Trophoblast cell (in vitro differentiated cells and primary cell): ENCODE results near the gene PPP6R2.

Experiments
- DNase-seq, 2 donors: peaks; one replicate each; pipeline ENCODE4 v3.0.0-alpha.2; 2016
- H2AFZ ChIP-seq: 2 replicates; pipeline ENCODE4 v1.6.1; 2013; ENCODE audit warnings: low read length, moderate library complexity, mild to moderate bottlenecking; ENCODE audit not compliant: insufficient read depth, poor library complexity
- H2AK5ac ChIP-seq: 2 replicates; pipeline ENCODE4 v1.6.1; 2013; ENCODE audit warnings: mild to moderate bottlenecking, low read length
- H2BK120ac ChIP-seq: 2 replicates; pipeline ENCODE4 v1.6.1; 2013; ENCODE audit warnings: low read length, mild to moderate bottlenecking, moderate library complexity; ENCODE audit not compliant: insufficient read depth, poor library complexity
- H2BK12ac ChIP-seq: 2 replicates; pipeline ENCODE4 v1.6.1; 2013; ENCODE audit warnings: mild to moderate bottlenecking, low read length, moderate library complexity
- H2BK5ac ChIP-seq: 2 replicates; pipeline ENCODE4 v1.6.1; 2013; ENCODE audit warnings: low read length, low read depth, moderate library complexity, mild to moderate bottlenecking; ENCODE audit not compliant: poor library complexity
- H3K14ac ChIP-seq: 2 replicates; pipeline ENCODE4 v1.6.1; 2013; ENCODE audit warnings: mild to moderate bottlenecking, low read length
- H3K18ac ChIP-seq: 2 replicates; pipeline ENCODE4 v1.6.1; 2013; ENCODE audit warnings: mild to moderate bottlenecking, low read length
- H3K23ac ChIP-seq: 2 replicates; pipeline ENCODE4 v1.6.1; 2013; ENCODE audit warnings: low read length
- H3K27ac ChIP-seq: 2 replicates; pipeline ENCODE4 v1.5.1; 2013; ENCODE audit warnings: low read depth, mild to moderate bottlenecking, inconsistent platforms, low read length, moderate library complexity
- H3K27me3 ChIP-seq: 2 replicates; pipeline ENCODE4 v1.6.1; 2013; ENCODE audit warnings: inconsistent platforms, mild to moderate bottlenecking, low read length, moderate library complexity; ENCODE audit not compliant: insufficient read depth
- H3K36me3 ChIP-seq, 2 experiments: 1 replicate in 1 of 2; 2 replicates in 1 of 2; pipeline ENCODE4 v1.6.1; 2013; ENCODE audit warnings: low read length in 2 of 2, mild to moderate bottlenecking in 2 of 2, moderate library complexity in 1 of 2; ENCODE audit not compliant: insufficient read depth in 2 of 2, control insufficient read depth in 1 of 2
- H3K4ac ChIP-seq: 2 replicates; pipeline ENCODE4 v1.6.1; 2013; ENCODE audit warnings: low read depth, mild to moderate bottlenecking, low read length, moderate library complexity
- H3K4me1 ChIP-seq, 2 experiments: 1 replicate in 1 of 2; 2 replicates in 1 of 2; pipeline ENCODE4 v1.6.1; 2013; ENCODE audit warnings: low read length in 2 of 2, mild to moderate bottlenecking in 2 of 2, moderate library complexity in 1 of 2; ENCODE audit not compliant: insufficient read depth in 2 of 2, control insufficient read depth in 1 of 2
- H3K4me2 ChIP-seq: 2 replicates; pipeline ENCODE4 v1.6.1; 2013; ENCODE audit warnings: inconsistent platforms, mild to moderate bottlenecking, low read length, moderate library complexity
- H3K4me3 ChIP-seq: 2 replicates; pipeline ENCODE4 v1.5.1; 2013; ENCODE audit warnings: mild to moderate bottlenecking, low read depth, low read length, inconsistent platforms
- H3K79me1 ChIP-seq: one replicate; pipeline ENCODE4 v1.6.1; 2013; ENCODE audit warnings: low read length
- H3K79me2 ChIP-seq: 2 replicates; pipeline ENCODE4 v1.6.1; 2013; ENCODE audit warnings: low read length, mild to moderate bottlenecking; ENCODE audit not compliant: control insufficient read depth, insufficient read depth, poor library complexity
- H3K9ac ChIP-seq: 2 replicates; pipeline ENCODE4 v1.6.1; 2013; ENCODE audit warnings: mild to moderate bottlenecking, low read length
- H3K9me3 ChIP-seq: 2 replicates; pipeline ENCODE4 v1.6.1; 2013; ENCODE audit warnings: low read depth, mild to moderate bottlenecking, control low read depth, inconsistent platforms, low read length; ENCODE audit not compliant: insufficient read depth
- H4K12ac ChIP-seq: 2 replicates; pipeline ENCODE4 v1.6.1; 2013; ENCODE audit warnings: low read depth, mild to moderate bottlenecking, low read length, moderate library complexity
- H4K8ac ChIP-seq: 2 replicates; pipeline ENCODE4 v1.6.1; 2013; ENCODE audit warnings: low read depth, mild to moderate bottlenecking, low read length, moderate library complexity
- H4K91ac ChIP-seq: one replicate; pipeline ENCODE4 v1.6.1; 2013; ENCODE audit warnings: low read depth, mild to moderate bottlenecking, low read length, moderate library complexity
- WGBS: extraction: QIAGEN DNeasy Blood & Tissue Kit; methylation state at CpG from one replicate; pipeline ENCODE4 v1.1.7; 2013; ENCODE audit warnings: missing lambda C conversion rate; ENCODE audit not compliant: insufficient read length, insufficient coverage; ENCODE audit errors: extremely low coverage; 5-methylcytosine and 5-hydroxymethylcytosine counted together

PPP6R2 gene

DNA sequence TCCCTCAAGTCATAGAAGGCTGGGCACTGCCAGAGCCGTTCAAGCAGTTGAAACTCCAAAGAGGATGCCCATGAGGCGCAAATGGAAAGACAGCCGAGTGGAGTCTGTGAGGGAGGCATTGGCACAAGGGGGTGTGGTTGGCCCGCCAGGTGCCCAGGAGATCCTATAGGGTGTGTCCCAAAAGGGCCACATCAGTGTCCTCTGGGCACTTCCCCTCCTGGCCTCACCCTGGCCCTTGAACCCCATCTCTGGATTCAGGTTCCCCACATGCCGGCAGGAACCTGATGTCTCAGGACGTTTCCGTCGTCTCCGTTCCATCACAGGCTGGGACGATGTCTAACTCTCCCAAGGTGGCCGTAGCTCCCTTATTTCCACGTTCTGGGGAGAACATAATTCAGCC is 77.5 kb downstream of the PPP6R2 start:
- no peaks in the 10 kb centered on the region for H3K27me3 ChIP-seq
- no peak overlapping the region for H2AK5ac ChIP-seq
- WGBS: no CpG with 5 or more reads among the region's 12 CpGs
- H3K36me3 ChIP-seq: peaks cover 67 to 78% of the 10 kb centered on the region in 2 experiments
- H2BK5ac ChIP-seq: no peak overlapping the region
- H3K18ac ChIP-seq: no peak overlapping the region
- no peaks in the 10 kb centered on the region for H3K4me1 ChIP-seq
- no peak overlapping the region for H4K91ac ChIP-seq
- H3K27ac ChIP-seq: no peak overlapping the region
- H3K79me2 ChIP-seq: no peaks in the 10 kb centered on the region
- no peak overlapping the region for H3K4me2 ChIP-seq
- H2BK120ac ChIP-seq: no peak overlapping the region
- H2BK12ac ChIP-seq: no peak overlapping the region
- no peak overlapping the region for H3K23ac ChIP-seq
- no peak overlapping the region for H3K14ac ChIP-seq
- no peak overlapping the region for H4K8ac ChIP-seq
- no peak overlapping the region for H3K4me3 ChIP-seq
- H3K79me1 ChIP-seq: no peaks in the 10 kb centered on the region
- DNase-seq: no peak
- H3K9me3 ChIP-seq: peaks cover 4% of the 10 kb centered on the region
- H2AFZ ChIP-seq: no peak overlapping the region
- H3K4ac ChIP-seq: no peak overlapping the region
- no peak overlapping the region for H4K12ac ChIP-seq
- H3K9ac ChIP-seq: no peak overlapping the region

DNA sequence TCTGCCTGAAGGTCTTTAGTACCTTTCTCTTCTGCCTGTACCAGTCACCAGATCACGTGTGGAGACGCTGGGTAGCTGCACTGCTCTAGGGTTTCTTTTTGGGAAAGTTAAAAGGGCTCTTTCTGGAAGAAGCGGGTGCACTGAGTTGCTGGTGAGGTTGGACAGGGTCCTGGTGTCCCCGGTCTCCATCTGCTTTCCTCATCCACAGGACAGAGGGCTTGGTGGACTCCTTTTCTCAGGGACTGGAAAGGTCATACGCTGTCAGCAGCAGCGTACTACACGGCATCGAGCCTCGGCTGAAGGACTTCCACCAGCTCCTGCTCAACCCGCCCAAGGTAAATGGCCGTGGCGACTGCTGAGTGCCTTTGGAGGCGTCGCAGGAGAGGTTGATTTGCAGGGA is 78.9 kb downstream of the PPP6R2 start:
- Histone ChIP-seq H4K91ac (no peak overlapping the region), H3K27ac (no peak overlapping the region), H3K9me3 (peaks cover 4% of the 10 kb centered on the region), H3K9ac (no peak overlapping the region), H2BK12ac (no peak overlapping the region), H3K4me3 (no peak overlapping the region), H3K4ac (no peak overlapping the region), H2BK120ac (no peak overlapping the region), H3K4me2 (no peak overlapping the region), H2BK5ac (no peak overlapping the region), H2AK5ac (no peak overlapping the region), H3K14ac (no peak overlapping the region), H3K23ac (no peak overlapping the region), H4K8ac (no peak overlapping the region), H3K79me2 (no peaks in the 10 kb centered on the region), H3K18ac (no peak overlapping the region), H4K12ac (no peak overlapping the region), H3K27me3 (no peaks in the 10 kb centered on the region), H3K36me3 (peaks cover 55 to 67% of the 10 kb centered on the region in 2 experiments), H2AFZ (no peak overlapping the region), H3K79me1 (no peaks in the 10 kb centered on the region), H3K4me1 (no peaks in the 10 kb centered on the region)
- no peak for DNase-seq
- no CpG with 5 or more reads among the region's 14 CpGs for WGBS

DNA sequence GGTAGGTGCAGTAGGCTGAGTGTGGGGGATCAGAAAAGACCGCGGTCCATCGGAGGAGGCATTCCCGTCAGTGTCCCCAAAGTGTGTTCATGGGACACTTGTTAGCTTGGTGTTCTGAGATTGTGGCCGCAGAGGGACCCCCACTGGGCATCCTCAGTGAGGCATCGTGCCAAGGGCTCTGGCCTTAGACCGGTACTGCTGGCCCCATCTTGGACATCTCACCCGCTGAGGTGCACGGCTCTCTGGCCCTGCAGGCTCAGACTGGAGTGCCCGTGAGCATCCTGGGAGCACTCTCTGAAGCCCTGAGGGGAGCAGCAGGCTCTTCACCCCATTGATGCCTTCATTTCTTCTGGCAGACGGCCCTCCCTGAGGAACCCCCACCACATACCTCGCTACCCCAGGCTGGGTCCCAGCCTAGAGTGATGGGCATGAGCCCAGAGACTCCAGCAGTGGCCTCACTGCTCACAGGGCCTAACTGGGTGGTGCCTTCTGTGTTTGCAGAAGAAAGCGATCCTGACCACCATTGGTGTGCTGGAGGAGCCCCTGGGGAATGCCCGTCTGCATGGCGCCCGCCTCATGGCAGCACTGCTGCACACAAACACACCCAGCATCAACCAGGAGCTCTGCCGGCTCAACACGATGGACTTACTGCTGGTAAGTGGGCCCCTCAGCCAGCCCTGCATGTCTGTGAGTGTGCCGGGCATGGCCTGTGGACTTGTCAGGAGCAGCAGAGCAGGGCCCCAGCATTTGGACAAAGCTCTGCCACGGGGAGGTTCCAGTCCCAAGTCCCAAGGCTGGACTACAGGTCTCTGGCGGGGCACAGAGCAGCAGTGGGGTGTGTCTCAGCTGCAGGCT is 80.1 kb downstream of the PPP6R2 start:
- H3K18ac ChIP-seq: no peak overlapping the region
- H2AK5ac ChIP-seq: no peak overlapping the region
- H4K91ac ChIP-seq: no peak overlapping the region
- H2BK120ac ChIP-seq: no peak overlapping the region
- H2AFZ ChIP-seq: no peak overlapping the region
- no peak overlapping the region for H3K4me3 ChIP-seq
- H3K4ac ChIP-seq: no peak overlapping the region
- H3K23ac ChIP-seq: no peak overlapping the region
- no peak overlapping the region for H4K12ac ChIP-seq
- no peak overlapping the region for H3K4me2 ChIP-seq
- no peaks in the 10 kb centered on the region for H3K4me1 ChIP-seq
- H3K79me1 ChIP-seq: no peaks in the 10 kb centered on the region
- no peak overlapping the region for H2BK5ac ChIP-seq
- H3K79me2 ChIP-seq: no peaks in the 10 kb centered on the region
- DNase-seq: no peak
- no peak overlapping the region for H2BK12ac ChIP-seq
- H4K8ac ChIP-seq: no peak overlapping the region
- no CpG with 5 or more reads among the region's 21 CpGs for WGBS
- H3K27me3 ChIP-seq: no peaks in the 10 kb centered on the region
- no peak overlapping the region for H3K9ac ChIP-seq
- peaks cover 4% of the 10 kb centered on the region for H3K9me3 ChIP-seq
- no peak overlapping the region for H3K14ac ChIP-seq
- peaks cover 48 to 59% of the 10 kb centered on the region in 2 experiments for H3K36me3 ChIP-seq
- no peak overlapping the region for H3K27ac ChIP-seq

DNA sequence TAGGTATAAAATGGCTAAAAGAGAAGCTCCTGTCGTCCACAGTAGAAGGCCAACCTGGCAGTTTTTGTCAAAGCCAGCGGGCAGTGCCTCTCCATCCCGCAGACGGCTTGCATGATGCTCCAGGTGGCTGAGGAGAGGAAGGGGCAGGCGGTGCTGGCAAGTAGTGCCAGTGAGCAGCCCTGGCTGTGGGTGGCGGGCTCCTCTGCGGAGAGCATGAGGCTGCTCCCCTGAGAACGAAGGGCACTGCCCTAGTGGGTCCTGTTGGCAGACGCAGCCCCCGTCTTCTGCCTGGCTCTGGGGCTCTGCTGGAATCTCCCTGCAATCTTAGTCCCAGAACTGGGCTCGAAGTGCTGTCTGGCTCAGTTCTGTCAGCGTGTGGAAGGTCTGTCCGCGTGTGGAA is 80.8 kb downstream of the PPP6R2 start:
- H3K79me1 ChIP-seq: no peaks in the 10 kb centered on the region

More for the DNA sequence above, 80.8 kb downstream of the PPP6R2 start:
- H2BK120ac ChIP-seq: no peak overlapping the region
- H2BK5ac ChIP-seq: no peak overlapping the region
- H4K91ac ChIP-seq: no peak overlapping the region
- no peaks in the 10 kb centered on the region for H3K27me3 ChIP-seq
- H4K8ac ChIP-seq: no peak overlapping the region
- no peak for DNase-seq
- no peak overlapping the region for H3K4me2 ChIP-seq
- H3K9ac ChIP-seq: no peak overlapping the region
- H3K27ac ChIP-seq: no peak overlapping the region
- no peaks in the 10 kb centered on the region for H3K79me2 ChIP-seq
- H3K36me3 ChIP-seq: peaks cover 46 to 54% of the 10 kb centered on the region in 2 experiments
- no peak overlapping the region for H3K4me3 ChIP-seq
- H2AK5ac ChIP-seq: no peak overlapping the region
- no peak overlapping the region for H2BK12ac ChIP-seq
- no peak overlapping the region for H3K4ac ChIP-seq
- peaks cover 4% of the 10 kb centered on the region for H3K9me3 ChIP-seq
- no peak overlapping the region for H3K14ac ChIP-seq
- H3K18ac ChIP-seq: no peak overlapping the region
- WGBS: no CpG with 5 or more reads among the region's 14 CpGs
- no peaks in the 10 kb centered on the region for H3K4me1 ChIP-seq
- no peak overlapping the region for H3K23ac ChIP-seq
- H4K12ac ChIP-seq: no peak overlapping the region
- no peak overlapping the region for H2AFZ ChIP-seq
